Esophagus muscularis mucosa (tissue), 4 donors: Measurements from ENCODE around the gene USP32.

ENCODE experiments used
- EP300 ChIP-seq: sonication (generic); formaldehyde crosslinking; IDR thresholded peaks from one replicate; pipeline ENCODE4 v1.6.1; 2017; ENCODE audit warnings: antibody characterized with exemption
- POLR2A ChIP-seq: fragments of 450-650 bp; IDR thresholded peaks from one replicate; pipeline ENCODE4 v1.6.1; 2017; ENCODE audit warnings: antibody characterized with exemption, moderate library complexity, mild to moderate bottlenecking, low read depth
- POLR2AphosphoS5 ChIP-seq, 2 donors: sonication (generic); formaldehyde crosslinking; IDR thresholded peaks; one replicate each; pipeline ENCODE4 v1.6.1; 2017; ENCODE audit warnings: antibody characterized with exemption in 2 of 2
- TF ChIP-seq, protein P1 (sequence below), 3 experiments: fragments of 200-600 bp in 2 of 3; fragments of 450-650 bp in 1 of 3; sonication (generic) in 2 of 3; IDR thresholded peaks; one replicate each; pipeline ENCODE4 v1.5.1; 2017 to 2019; ENCODE audit warnings: antibody characterized with exemption in 3 of 3, mild to moderate bottlenecking in 2 of 3, moderate library complexity in 1 of 3

DNA sequence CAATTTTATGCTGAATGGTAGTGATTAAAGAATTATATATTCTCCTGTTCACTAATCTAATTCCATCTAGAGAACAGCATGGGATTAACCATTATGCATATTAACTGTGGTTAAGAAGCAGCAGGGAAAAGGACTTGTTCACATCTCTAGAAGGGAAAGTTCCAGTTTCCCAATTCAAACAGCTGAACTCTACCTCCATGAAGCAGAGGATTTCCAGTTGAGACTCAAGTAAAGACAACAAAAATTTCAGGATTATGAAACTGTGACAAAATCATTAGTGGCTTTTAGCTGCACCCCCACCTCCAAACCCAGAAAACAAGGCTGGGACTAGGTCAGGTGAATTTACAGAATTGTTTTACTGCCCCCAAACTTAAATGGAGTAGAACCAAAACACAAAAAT lies 73.6 kb downstream of the USP32 start:
- TF ChIP-seq POLR2A (no peak), POLR2AphosphoS5 (IDR thresholded peaks at IDR 0.05) (no peak), EP300 (no peak)
- TF ChIP-seq, protein P1, sequence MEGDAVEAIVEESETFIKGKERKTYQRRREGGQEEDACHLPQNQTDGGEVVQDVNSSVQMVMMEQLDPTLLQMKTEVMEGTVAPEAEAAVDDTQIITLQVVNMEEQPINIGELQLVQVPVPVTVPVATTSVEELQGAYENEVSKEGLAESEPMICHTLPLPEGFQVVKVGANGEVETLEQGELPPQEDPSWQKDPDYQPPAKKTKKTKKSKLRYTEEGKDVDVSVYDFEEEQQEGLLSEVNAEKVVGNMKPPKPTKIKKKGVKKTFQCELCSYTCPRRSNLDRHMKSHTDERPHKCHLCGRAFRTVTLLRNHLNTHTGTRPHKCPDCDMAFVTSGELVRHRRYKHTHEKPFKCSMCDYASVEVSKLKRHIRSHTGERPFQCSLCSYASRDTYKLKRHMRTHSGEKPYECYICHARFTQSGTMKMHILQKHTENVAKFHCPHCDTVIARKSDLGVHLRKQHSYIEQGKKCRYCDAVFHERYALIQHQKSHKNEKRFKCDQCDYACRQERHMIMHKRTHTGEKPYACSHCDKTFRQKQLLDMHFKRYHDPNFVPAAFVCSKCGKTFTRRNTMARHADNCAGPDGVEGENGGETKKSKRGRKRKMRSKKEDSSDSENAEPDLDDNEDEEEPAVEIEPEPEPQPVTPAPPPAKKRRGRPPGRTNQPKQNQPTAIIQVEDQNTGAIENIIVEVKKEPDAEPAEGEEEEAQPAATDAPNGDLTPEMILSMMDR (IDR thresholded peaks at IDR 0.05) = no peak
